Peyer's patch (tissue), 4 donors: Measurements from ENCODE around the gene RFESD. TPM values are rescaled to one million over a fixed set of nuclear protein-coding genes. Genes with fewer than 3 reads are reported as not detected.

Source experiments
- DNase-seq, 3 donors: peaks; one replicate each; pipeline ENCODE4 v3.0.0-alpha.2; 2017 to 2019
- H3K27ac ChIP-seq, 4 donors: fragments of 200-600 bp; sonication (generic); one replicate each; pipeline ENCODE4 v1.5.1; 2016 to 2019
- H3K27me3 ChIP-seq, 2 donors: fragments of 200-600 bp; sonication (generic); one replicate each; pipeline ENCODE4 v1.5.1; 2019
- H3K36me3 ChIP-seq, 3 donors: fragments of 200-600 bp; sonication (generic); one replicate each; pipeline ENCODE4 v1.5.1; 2016 to 2019
- H3K4me1 ChIP-seq, 4 donors: fragments of 200-600 bp; sonication (generic); one replicate each; pipeline ENCODE4 v1.5.1; 2016 to 2019
- H3K4me3 ChIP-seq, 4 donors: fragments of 200-600 bp; sonication (generic); 1 replicate in 3 of 4; 2 replicates in 1 of 4; pipeline ENCODE4 v1.5.1; 2016 to 2019; ENCODE audit warnings: mild to moderate bottlenecking in 1 of 4
- H3K9me3 ChIP-seq, 4 donors: fragments of 200-600 bp; sonication (generic); one replicate each; pipeline ENCODE4 v1.5.1; 2016 to 2019; ENCODE audit warnings: mild to moderate bottlenecking in 1 of 4
- CTCF ChIP-seq, 6 experiments: fragments of 450-650 bp in 4 of 6; fragments of 200-600 bp in 2 of 6; sonication (generic) in 1 of 6; IDR thresholded peaks; one replicate each; pipeline ENCODE4 v1.5.1; 2017 to 2019; ENCODE audit warnings: antibody characterized with exemption in 6 of 6, mild to moderate bottlenecking in 3 of 6, moderate library complexity in 1 of 6
- POLR2A ChIP-seq, 2 donors: fragments of 450-650 bp; IDR thresholded peaks; one replicate each; pipeline ENCODE4 v1.5.1; 2017; ENCODE audit warnings: antibody characterized with exemption in 2 of 2, mild to moderate bottlenecking in 2 of 2, moderate library complexity in 2 of 2
- total RNA-seq, 4 donors: library from RNA; depleted of rRNA; stranded (reverse); fragments of >200 nt; gene quantifications; one replicate each; pipeline ENCODE4 v1.1.0, GENCODE V29; 2016

The RFESD gene
- total RNA-seq, 4 donors from 2014 or later = 1.7 TPM; not detected in 3

DNA sequence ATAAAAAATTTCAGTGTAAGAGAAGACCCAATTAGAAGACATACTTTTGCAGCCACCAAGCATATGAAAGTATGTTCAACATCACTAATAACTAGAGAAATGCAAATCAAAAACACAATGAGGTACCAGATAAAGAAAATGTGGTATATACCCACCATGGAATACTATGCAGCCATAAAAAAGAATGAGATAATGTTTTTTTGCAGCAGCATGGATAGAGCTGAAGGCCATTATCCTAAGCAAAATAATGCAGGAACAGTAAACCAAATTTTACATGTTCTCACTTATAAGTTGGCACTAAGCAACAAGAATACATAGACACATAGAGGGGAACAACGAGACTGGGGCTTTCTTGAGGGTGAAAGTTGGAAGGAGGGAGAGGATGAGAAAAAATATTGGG, 43.1 kb downstream of the RFESD start:
- Histone ChIP-seq H3K36me3 (no peaks in the 10 kb centered on the region), H3K27me3 (peaks cover 0 to 3% of the 10 kb centered on the region in 2 donors), H3K4me3 (no peak overlapping the region), H3K9me3 (no peaks in the 10 kb centered on the region), H3K27ac (no peak overlapping the region), H3K4me1 (no peaks in the 10 kb centered on the region)
- TF ChIP-seq POLR2A (IDR thresholded peaks at IDR 0.05) = no peak
- TF ChIP-seq CTCF (IDR thresholded peaks at IDR 0.05) = no peak
- no peak for DNase-seq

DNA sequence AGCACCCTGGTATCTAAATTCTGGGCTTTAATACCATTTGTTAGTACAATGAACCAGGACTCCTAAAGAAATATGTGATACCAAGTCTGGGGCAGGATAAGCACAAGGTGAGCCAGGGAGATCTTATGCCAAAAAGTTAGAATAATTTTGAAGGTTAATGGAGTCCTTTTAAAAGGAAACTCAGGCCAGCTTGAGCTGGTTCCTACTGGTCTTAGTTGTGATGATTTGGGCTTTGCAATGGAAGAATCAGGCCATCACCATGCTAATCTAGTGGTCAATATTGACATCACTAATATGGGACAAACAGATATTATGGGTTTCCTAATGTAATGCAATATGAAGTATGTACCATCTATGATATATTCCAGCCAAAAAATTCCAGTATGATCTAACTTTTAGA, 43.8 kb downstream of the RFESD start:
- no peak for TF ChIP-seq POLR2A (IDR thresholded peaks at IDR 0.05)
- no peak for TF ChIP-seq CTCF (IDR thresholded peaks at IDR 0.05)

DNA sequence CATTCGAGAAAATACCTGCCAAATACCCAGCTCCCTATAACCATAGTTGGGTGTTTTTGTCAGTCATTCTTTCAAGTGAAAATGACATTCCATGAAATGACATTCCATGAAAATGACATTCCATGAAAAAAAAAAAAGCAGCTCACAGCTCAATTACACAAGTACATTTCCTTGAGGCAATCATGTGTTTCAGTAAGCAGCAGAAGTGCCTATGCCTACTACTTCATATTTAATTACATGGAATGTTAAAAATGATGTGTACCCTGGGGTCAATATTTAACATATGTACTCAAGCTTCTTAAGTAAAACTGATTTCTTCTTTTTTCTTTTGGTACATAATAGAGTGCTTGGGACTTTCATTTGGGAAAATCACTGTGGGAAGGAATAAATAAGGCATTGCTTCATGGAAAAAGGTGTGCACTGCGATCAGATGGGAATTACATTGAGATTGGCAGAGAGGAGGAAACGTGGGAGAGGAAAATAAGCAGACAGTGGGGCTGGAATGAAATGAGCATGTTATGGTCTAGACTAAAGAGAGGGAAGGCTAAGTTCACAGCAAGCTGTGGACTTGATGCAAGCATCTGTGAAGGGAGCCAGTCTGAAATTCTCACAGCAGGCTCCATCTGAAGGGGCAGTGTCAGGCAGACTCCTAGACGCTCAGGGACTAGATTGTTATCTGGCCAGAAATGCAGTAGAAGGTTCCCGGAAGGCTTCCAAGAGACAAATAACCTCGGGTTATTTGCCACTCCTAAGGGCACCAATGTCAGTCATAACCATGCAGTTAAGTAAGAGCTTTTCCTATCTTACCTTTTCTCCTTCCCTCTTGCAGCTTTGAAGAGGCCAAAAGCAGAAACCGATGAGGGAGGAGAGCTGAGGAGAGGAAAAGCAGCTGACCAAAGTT, 51.5 kb downstream of the RFESD start:
- H3K4me1 ChIP-seq = no peaks in the 10 kb centered on the region
- H3K27me3 ChIP-seq = no peaks in the 10 kb centered on the region
- no peak overlapping the region for H3K27ac ChIP-seq
- no peak overlapping the region for H3K4me3 ChIP-seq
- H3K36me3 ChIP-seq = no peaks in the 10 kb centered on the region
- H3K9me3 ChIP-seq = no peaks in the 10 kb centered on the region
- TF ChIP-seq CTCF (IDR thresholded peaks at IDR 0.05) (no peak), POLR2A (IDR thresholded peaks at IDR 0.05) (no peak)
- no peak for DNase-seq

More for the DNA sequence above, 43.8 kb downstream of the RFESD start:
- DNase-seq = no peak
- Histone ChIP-seq H3K27me3 (peaks cover 0 to 3% of the 10 kb centered on the region in 2 donors), H3K4me1 (no peaks in the 10 kb centered on the region), H3K9me3 (no peaks in the 10 kb centered on the region), H3K36me3 (no peaks in the 10 kb centered on the region), H3K4me3 (no peak overlapping the region), H3K27ac (no peak overlapping the region)

DNA sequence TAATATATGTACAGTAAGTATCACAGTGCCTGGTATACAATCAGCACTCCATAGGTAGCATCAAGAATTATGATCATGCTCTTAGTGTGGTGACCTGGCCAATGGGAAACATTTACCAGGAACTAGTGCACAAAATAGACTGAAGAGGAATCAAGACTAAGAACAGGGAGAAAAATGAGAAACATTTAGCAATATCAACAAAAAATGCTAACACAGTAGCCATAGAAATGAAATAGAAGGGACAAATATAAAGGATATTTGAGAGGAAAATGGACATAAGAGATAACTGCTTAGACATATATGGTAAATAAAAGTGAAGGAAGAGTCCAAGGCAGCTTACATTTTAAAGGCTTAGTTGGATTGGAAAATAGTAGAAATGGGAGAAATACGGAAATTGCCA, 52.8 kb downstream of the RFESD start:
- Histone ChIP-seq H3K36me3 (no peaks in the 10 kb centered on the region), H3K27ac (no peak overlapping the region)

GRCh38 chr5:95701074-95701473, 54.5 kb downstream of the RFESD start:
- TF ChIP-seq POLR2A (IDR thresholded peaks at IDR 0.05) (no peak), CTCF (IDR thresholded peaks at IDR 0.05) (no peak)
- H3K27ac ChIP-seq = no peak overlapping the region
- no peaks in the 10 kb centered on the region for H3K4me1 ChIP-seq
- no peak overlapping the region for H3K4me3 ChIP-seq
- no peaks in the 10 kb centered on the region for H3K27me3 ChIP-seq
- no peaks in the 10 kb centered on the region for H3K36me3 ChIP-seq
- H3K9me3 ChIP-seq = no peaks in the 10 kb centered on the region
- DNase-seq = no peak

More for the DNA sequence above, 52.8 kb downstream of the RFESD start:
- H3K4me1 ChIP-seq = no peaks in the 10 kb centered on the region
- H3K9me3 ChIP-seq = no peaks in the 10 kb centered on the region
- DNase-seq = no peak
- no peak overlapping the region for H3K4me3 ChIP-seq
- H3K27me3 ChIP-seq = no peaks in the 10 kb centered on the region
- TF ChIP-seq POLR2A (IDR thresholded peaks at IDR 0.05) (no peak), CTCF (IDR thresholded peaks at IDR 0.05) (no peak)
